NCI-H2196 (cell line): ENCODE results near the gene AMIGO1.

Source experiments
- DNase-seq: peaks from one replicate; lab custom pipeline; 2025; ENCODE audit not compliant: unreplicated experiment; lab: John Stamatoyannopoulos, UW

Gene AMIGO1

DNA sequence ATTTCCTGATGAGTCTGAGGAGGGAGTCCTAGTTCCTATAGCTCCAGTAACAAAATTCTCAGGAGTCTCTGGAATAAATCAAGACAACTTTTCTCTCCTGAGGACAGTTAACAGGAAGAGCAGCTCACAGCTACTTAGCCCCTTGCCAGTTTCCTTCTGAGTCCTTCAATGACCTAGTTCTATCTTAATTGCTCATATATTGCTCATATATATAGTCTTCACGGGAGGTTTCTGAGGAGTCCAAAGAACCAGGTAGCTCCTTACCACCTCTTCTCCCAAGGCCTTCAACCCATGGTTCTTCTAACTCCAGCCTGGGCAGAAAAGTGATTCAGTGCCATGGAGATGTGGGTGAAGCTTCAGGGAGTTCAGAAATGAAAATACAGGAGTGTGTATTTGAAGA is 4.6 kb downstream of the AMIGO1 start:
- DNase-seq, result no peak

DNA sequence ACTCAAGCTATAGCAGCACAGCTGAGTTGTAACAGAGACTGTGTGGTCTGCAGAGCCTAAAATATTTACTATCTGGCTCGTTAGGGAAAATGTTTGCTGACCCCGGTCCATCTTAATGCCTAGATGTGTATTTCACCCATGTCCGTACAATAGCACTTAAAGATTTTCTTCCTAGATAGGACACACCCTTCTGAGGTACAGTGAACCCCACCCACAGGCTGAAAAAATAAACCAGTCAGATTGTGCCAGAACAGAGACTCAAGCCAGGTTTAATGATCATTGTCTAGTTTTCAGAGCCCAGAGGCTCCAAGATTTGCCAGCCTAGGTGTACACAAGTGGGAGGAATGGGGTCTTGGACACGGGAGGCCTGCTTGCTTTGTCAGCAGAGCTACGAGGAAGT is 5.6 kb downstream of the AMIGO1 start:
- no peak for DNase-seq

DNA sequence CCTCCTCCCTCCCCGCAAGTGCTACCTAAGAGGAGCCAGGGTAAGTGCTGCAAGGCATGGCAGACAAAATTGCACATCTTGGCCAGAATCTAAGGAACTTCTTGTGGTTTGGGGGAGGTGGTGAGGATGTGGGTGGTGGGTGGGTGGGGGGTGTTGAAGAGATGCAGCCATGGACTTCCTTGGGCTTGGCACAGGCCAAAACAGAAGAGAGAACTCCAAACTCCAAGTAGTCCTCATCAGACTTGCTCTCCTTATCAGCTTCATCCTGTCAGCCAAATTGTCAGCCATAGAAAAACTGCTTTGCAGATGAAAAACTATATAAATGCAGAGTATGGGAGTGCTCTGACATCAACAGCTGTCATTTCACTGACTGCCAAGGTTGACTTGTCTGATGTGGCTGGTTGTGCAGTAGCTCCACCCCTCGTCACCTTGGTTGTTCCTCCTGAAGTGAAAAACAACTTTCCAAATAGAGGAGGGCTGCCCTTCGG is 7.1 kb downstream of the AMIGO1 start:
- no peak for DNase-seq

DNA sequence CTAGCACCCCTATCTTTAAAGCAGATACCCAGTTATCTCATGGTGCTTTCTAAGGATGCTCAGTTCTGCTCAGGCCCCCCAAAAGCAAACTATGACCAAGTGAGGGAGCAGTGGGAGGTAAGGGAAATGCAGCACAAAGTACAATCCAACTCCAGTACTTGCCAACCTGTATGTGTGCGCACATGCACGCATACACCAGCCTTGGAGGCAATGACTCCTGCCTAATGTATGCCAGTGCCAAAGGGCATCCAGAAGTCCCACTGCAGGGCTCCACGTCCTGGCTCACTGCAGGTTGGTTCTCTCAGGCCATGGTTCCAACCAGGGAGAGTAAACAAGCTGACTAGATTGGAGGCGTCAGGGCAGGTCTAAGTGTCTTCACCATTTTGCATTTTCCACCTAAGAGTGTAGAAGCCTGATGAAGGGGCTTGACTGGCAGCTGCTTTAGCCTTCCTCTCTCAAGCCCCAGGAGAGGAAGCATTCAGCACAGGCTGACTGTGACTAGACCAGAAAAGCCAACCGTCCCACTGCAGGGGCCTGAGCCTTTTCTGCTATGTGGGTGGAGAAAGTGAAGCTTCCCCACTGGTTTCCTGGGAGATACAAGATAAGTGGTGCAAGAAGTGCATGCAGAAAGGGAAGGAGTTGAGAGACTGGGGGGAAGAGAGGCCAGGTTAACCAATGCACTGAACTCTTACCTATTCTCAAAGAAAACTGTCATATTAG is 7.7 kb downstream of the AMIGO1 start:
- no peak for DNase-seq

DNA sequence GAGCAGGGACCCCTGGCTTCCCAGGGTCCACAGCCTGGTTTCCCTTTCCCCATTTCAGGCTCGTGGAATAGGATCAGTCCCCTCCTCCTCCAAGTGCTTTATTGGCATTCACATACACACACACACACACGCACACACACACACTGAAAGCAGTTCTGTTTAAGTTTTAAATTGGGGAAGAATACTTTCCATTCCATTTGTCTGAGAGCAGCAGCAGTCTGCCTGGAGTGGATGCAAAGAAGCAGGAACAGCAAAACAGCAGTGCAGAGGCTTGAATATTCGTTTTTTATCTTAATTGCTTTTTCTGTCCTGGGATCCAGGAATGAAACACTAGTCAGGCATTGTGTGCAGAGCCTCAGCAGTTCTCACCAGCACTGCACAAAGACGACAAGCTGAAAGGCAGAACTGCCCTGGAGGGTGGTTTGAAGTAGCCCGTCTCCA is 8.6 kb downstream of the AMIGO1 start:
- no peak for DNase-seq

DNA sequence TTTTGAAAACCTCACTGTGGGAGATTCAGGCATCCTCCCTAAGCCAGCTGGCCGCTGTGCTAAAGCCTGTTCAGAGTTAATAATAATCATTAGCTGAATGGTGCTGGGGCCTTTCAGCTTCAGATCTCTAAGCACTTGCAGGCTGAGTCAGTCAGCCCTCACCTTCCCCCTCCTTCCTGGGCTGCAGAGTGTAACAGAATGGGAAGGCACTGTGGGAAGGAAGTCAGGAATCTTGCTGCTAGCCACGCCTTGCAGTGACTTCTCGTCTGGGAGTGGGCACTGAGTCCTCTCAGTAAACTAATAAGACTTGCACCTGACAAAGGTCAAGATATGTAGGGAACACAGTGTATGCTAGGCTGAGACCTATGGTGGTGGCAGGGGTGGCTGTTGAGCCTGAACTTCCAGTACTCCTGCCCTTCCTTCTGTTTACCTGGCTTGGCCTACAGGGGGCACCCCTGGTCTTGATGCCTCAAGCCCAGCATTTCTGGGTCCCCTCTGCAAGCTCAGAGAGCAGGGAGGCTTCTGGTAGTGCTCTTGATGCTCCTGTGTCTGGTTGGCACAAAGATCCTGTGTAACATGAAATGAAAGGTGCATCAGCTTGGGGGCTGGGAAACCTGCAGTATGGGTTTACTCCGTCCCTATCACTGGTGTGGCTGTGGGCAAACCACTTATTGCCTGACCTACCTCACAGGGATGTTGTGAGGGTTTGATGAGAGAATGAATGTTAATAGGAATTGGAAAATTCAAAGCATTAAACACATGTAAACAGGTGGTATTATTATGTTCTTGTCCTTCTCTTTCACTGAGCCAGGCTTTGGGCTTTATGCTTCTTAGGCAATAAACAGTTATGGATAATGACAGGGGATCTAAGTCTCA is 9.6 kb downstream of the AMIGO1 start:
- peak; percentile 37 for DNase-seq

DNA sequence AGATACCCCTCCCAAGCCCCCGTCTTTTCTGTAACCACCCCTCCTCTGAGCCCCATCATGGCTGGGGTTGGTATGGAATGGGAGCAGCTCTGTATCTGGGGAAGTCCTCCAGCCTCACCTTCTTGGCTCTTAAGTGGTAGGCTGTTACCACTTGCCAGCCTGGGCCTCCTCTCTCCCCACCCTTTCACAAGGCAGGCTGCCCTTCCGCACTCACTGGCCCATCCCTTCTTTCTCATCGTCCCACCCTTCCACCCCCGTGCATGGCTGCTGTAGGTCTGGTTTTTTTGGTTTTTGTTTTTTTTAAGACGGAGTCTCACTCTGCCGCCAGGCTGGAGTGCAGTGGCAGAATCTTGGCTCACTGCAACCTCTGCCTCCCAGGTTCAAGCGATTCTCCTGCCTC is 10.4 kb downstream of the AMIGO1 start:
- no peak for DNase-seq

DNA sequence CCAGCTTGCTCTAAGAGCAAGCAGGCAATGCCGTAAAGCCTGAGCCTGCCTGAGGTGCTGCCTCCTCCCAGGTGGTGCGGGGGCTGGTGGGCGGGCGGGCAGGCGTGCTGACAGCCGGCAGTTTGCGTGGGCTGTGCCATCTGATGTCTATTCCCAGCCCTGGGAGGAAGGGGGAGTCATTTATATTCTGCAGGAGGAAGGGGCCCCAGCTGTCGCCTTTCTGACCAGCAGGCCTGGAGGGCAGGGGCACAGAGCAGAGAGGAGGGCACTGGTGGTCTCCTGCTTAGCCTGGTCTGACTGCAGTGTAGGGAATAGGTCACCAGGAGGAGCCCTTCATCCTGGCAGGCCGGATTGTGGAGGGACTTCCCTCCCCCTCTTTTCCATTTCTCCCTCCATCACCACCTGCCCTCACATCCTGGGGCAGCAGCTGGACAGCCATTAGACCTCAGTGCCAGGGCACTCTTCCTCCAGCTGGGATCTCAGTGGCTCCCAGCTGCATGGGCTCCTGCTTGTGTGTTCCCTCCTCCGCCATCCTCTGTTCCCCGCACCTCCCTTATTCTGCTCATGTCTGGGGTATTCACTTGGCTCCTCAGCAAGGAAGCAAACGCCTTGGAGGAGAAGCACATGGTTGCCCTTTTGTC is 11.2 kb downstream of the AMIGO1 start:
- DNase-seq, result peak; percentile 74

DNA sequence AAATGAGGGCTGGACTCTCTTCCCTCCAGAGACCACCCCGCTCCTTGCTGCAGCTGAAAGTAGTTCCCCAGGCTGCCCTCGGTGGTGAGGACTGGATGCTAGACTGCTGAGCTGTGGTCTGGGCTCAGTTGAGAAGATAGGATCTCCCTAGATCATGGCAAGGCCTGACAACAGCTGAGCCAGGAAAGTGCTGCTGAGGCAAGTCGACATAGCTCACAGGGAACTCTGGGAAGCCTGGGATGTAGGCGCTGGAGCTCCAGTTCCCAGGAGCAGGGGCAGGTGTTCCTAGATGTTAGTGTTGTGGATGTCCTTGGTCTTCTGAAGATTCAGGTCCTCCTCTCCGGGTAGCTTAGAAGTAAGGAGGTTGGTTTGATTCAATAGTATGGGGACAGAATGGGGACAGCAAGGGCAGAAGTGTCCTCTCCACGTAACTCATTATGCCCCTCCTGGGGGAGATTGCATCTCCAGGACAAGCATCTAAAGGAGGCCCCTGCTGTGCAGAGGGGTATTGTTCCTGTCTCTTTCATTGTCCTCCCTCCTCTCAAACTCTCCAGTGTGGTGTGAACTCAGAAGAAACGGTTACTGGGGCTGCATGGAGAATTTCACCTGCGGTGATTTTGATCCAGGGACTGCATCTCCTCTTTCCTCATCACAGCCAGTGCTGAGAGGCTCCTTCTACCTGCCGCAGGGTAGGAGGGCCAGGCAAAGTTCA is 11.9 kb downstream of the AMIGO1 start:
- no peak for DNase-seq

DNA sequence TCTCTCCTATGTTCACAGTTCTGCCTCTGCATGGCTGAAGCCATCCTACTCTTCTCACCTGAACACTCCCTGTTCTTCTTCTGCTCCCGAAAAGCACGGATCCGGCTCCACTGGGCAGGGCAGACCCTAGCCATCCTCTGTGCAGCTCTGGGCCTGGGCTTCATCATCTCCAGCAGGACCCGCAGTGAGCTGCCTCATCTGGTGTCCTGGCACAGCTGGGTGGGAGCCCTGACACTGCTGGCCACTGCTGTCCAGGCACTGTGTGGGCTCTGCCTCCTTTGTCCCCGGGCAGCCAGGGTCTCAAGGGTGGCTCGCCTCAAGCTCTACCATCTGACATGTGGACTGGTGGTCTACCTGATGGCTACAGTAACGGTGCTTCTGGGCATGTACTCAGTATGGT is 13.8 kb downstream of the AMIGO1 start:
- DNase-seq, result no peak

DNA sequence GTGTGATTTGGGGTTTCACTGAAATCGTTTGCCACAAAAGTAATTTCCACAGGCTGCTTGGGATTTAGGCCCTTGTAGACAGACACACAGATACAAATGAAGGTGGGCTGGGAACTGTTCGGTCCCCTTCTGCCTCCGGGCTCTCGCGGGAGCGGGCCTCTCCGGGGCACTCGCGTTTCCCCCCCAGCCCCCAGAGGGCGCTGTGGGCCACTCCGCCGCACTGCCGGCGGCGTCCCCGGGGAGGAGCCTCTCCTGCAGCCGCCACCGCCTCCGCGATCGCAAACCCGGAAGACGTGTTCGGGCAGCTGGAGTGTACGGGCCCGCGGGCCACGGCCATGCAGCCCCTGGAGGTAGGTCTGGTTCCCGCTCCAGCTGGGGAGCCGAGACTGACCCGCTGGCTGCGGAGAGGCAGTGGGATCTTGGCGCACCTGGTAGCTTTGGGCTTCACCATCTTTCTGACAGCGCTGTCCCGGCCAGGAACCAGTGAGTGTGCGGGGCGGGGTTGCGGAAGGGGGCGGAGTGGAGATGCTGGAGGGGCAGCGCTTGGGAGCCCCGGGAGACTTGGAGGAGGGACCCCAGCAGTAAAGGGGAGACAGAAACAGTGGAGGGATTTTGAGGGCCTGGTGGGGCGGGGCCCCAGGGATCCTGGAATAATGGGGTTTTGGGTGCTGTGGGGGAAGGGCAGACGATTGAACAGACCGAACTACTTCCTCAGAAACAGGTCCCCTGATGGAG is 15.6 kb downstream of the AMIGO1 start, which contains the start of gene CYB561D1:
Gene CYB561D1, plus strand, starts transcription at position 290 of the 735 bp plus-strand sequence. Its CDS starts 46 bp downstream, at position 336.
- peak; percentile 92 for DNase-seq

DNA sequence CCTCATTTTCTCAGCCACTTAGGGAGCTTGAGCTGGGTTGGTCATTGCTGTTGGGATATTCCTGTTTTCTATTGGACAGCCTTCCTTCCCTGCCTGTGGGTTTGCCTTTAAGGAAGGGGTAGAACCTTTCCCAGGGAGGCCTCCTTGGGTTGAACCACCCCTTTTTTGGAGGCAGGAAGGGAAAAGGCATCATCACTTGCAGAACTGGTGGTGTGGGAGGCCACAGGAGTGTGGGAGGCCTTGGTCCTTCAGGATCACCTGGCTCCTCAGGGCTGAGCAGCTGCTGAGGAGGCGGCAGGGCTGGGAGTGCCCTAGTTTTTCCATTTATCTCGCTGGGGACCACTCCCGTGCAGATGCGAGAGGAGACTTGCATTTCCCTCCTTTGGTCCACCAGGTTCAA is 16.3 kb downstream of the AMIGO1 start:
- DNase-seq, result no peak

DNA sequence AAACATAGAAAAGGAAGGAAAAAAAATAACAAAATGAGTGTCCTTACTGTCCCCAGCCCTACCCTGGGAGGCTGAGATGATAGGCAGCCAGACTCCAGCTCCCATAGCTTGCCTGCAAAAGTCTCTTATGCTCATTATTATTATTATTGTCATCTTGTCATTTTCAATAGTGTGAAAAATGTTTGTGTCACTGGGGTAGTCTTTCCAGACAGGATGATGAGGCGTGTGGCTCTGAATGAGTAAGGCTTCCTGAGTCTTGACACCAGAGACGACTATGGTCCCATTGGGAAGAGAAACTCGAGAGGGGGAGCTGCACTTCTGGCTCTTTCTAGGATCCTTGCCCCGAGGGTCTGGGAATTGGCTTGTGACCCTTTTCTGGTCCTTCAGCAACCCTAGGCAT is 16.7 kb downstream of the AMIGO1 start:
- no peak for DNase-seq

DNA sequence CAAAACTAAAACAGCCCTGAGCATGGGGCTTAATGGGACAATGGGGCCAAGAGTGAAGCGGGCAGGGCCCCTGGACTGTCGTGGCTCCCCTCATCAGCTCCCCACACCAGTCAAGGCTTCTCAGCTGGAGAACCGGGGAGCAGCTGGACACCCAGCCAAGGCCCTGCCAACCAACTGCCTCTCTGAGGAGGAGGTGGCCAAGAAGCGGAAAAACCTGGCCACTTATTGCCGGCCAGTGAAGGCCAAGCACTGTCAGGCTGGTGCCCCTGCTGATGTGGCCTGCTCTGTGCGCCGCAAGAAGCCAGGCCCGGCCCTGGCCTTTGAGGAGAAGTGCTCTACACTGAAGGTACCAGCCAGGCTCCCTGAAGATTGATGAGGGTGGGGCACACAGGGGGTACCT is 18.2 kb downstream of the AMIGO1 start:
- DNase-seq, result no peak

DNA sequence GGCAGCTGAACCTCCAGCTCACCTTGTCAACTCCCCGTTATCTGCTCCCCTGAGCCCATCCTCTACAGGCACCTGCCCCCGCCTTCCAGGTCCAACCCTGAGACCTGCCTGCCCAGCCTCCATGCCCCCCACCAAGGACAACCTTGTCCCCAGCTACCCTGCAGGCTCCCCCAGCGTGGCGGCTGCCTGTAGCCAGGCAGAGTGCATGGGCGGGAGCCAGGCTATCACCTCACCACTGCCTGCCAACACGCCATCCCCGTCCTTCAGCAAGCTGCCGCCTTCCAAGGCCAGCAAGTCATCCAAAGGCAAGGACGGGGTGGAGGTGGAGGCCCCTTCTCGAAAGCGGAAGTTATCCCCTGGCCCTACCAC is 18.6 kb downstream of the AMIGO1 start:
- DNase-seq, result no peak

DNA sequence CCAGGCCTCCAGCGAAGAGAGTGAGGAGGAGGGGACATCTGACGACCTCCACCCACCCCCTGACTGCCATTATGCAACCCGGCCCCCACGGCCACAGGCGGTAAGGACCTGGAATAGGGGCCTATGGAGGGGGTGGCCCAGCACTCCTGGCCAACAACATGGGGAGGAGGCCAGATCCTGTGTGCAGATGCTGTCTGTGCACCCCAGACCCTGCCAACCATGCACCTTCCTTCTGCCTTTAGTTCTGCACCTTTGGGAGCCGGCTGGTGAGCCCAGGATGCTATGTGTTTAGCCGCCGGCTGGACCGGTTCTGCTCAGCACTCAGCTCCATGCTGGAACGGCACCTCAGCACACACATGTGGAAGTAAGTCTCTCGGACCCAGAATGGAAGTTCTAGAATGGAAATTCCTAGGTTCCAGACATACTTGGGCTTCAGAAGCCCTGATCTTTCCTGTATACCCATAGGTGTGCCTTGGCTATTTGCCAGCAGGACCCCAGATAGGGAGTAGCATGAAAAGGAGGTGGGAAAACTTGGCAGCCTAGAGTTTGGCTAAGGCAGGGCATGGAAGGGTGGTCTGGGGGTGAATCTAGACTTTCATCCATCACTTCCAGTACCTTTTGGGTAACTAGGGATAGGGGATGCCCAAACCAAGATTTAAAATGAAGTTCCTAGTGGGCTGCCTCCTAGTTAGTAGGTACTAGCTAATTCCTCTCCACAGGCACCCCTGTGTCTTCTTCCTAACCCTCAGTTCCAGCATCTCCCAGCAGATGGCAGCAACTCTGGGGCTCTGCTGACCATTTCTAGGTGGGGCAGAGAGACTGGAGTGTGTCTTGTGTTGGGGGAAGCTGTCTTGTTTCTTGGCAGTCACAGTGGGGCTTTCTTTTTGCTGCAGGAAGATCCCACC is 19.2 kb downstream of the AMIGO1 start:
- peak; percentile 73 for DNase-seq

DNA sequence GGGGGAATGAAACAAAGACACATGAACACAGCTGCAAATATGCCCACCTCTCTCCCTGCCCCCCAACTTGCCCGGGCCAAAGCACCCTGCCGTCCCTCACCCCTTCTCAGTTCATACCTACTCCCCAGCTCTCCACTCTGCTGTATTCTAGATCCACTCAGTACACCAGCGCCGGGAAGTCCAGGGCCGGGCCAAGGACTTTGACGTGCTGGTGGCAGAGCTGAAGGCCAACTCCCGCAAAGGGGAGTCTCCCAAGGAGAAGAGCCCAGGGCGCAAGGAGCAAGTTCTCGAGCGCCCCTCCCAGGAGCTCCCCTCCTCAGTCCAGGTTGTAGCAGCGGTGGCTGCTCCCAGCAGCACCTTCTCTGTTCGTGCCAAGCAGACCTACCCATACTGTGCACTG is 20.8 kb downstream of the AMIGO1 start:
- DNase-seq, result no peak

DNA sequence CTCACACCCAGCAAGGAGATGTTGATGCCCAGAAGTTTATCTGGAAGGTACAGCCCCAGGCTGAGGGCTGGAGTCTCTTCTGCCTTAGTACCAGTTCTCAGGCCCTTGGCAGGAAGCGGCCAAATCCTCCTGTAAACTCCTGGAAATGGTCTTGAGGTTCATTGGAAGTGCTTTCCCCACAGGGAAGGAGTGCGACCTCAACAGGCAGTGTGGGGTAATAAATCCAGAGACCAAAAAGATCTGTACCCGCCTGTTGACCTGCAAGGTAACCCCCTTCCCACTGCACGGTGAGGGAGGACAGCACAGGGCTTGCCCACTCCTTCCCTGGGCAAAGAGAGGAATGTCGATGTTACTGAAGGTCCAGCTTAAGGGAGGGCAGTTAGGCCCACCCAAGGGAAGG is 21.3 kb downstream of the AMIGO1 start:
- DNase-seq, result no peak

DNA sequence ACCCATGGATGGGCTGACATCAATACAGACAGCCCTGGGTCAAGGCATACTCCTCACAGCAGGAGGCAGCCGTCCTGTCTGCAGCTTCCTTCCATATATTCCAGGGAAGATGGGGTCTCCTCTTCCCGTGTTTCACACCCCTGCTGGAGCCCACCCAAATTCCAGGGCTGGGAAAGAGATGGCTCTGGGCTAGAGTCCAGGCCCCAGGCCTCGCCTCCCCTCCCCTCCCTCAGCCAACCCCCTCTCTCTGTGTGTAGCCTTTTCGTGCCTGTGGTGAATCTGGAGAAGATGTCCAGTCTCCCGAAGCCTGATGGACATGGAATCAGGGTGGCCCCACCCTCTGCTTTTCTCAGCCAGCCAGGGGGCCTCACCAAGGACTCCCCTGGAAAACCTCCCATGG is 22.3 kb downstream of the AMIGO1 start:
- DNase-seq, result no peak
